Fibroblast of the aortic adventitia (primary cell): ENCODE results near the gene DLGAP4. TPM values are rescaled to one million over a fixed set of nuclear protein-coding genes. Genes with fewer than 3 reads are reported as not detected.

Experiments used
- DNase-seq: peaks from one replicate; pipeline ENCODE4 v3.0.0-alpha.2; 2010; ENCODE audit warnings: low read depth
- H3K4me3 ChIP-seq: 2 replicates; pipeline ENCODE4 v1.5.1; 2011; ENCODE audit warnings: low read depth, mild to moderate bottlenecking, control low read depth, low read length, moderate library complexity
- CTCF ChIP-seq: IDR thresholded peaks from 2 replicates; pipeline ENCODE4 v1.5.1; 2011; ENCODE audit warnings: mild to moderate bottlenecking, low read length, control low read depth, inconsistent platforms; ENCODE audit not compliant: insufficient read depth
- total RNA-seq: library from RNA; depleted of rRNA; stranded (reverse); fragments of >200 nt; gene quantifications from 2 replicates; pipeline ENCODE4 v1.2.3, GENCODE V29; 2012; ENCODE audit warnings: low replicate concordance

DLGAP4 gene
- total RNA-seq, 1 donor, result 19.5 TPM

- peak; percentile 83 for DNase-seq
- TF ChIP-seq CTCF, result no peak
- H3K4me3 ChIP-seq, result peak overlapping the region; percentile 15
Observed at GRCh38 chr20:36465109-36466080, 159.3 kb downstream of the DLGAP4 start.

GRCh38 chr20:36466089-36466488 lies 159.9 kb downstream of the DLGAP4 start:
- H3K4me3 ChIP-seq, result no peak overlapping the region
- TF ChIP-seq CTCF, result no peak
- no peak for DNase-seq

GRCh38 chr20:36467076-36467999 lies 161.2 kb downstream of the DLGAP4 start:
- DNase-seq, result peak; percentile 79
- H3K4me3 ChIP-seq, result no peak overlapping the region

GRCh38 chr20:36468149-36469000 lies 162.2 kb downstream of the DLGAP4 start:
- H3K4me3 ChIP-seq, result no peak overlapping the region
- peak; percentile 3 for TF ChIP-seq CTCF
- no peak for DNase-seq

More at GRCh38 chr20:36467076-36467999, 161.2 kb downstream of the DLGAP4 start:
- TF ChIP-seq CTCF, result no peak

GRCh38 chr20:36469973-36470372 lies 163.8 kb downstream of the DLGAP4 start:
- H3K4me3 ChIP-seq, result no peak overlapping the region
- no peak for DNase-seq

More at GRCh38 chr20:36469973-36470372, 163.8 kb downstream of the DLGAP4 start:
- no peak for TF ChIP-seq CTCF
